K562 (cell line): ENCODE measurements around the gene CLCNKA. TPM values are rescaled to one million over a fixed set of nuclear protein-coding genes. Genes with fewer than 3 reads are reported as not detected.

Experiments used
- HDAC1 ChIP-seq, 2 experiments: fragments of 450-650 bp; IDR thresholded peaks; 2 replicates each; pipeline ENCODE4 v1.6.1; 2016 to 2017; ENCODE audit warnings: inconsistent platforms in 1 of 2, mild to moderate bottlenecking in 1 of 2, moderate library complexity in 1 of 2
- SP1 ChIP-seq: sonication (generic); formaldehyde crosslinking; IDR thresholded peaks from 2 replicates; pipeline ENCODE4 v1.8.1; 2022; ENCODE audit warnings: mild to moderate bottlenecking, missing genetic modification reagents
- YY1 ChIP-seq, 3 experiments: IDR thresholded peaks; 2 replicates each; pipeline ENCODE4 v1.6.1; 2011; ENCODE audit warnings: low read length in 2 of 3, mild to moderate bottlenecking in 2 of 3, moderate library complexity in 2 of 3, borderline replicate concordance in 1 of 3, control low read depth in 1 of 3, low read depth in 1 of 3; ENCODE audit not compliant: insufficient read depth in 3 of 3, insufficient replicate concordance in 2 of 3, control insufficient read depth in 1 of 3, insufficient read length in 1 of 3; ENCODE audit errors: extremely low read depth in 1 of 3
- ZBTB7A ChIP-seq: IDR thresholded peaks from 2 replicates; pipeline ENCODE4 v1.6.1; 2011; ENCODE audit warnings: low read depth, mild to moderate bottlenecking, low read length, moderate library complexity, borderline replicate concordance; ENCODE audit not compliant: control insufficient read depth
- ZSCAN29 ChIP-seq: fragments of 450-650 bp; IDR thresholded peaks from 2 replicates; pipeline ENCODE4 v1.6.1; 2017
- polyA plus RNA-seq, 8 experiments: library from polyadenylated mRNA; depleted of rRNA in 4 of 8; stranded (reverse) in 5 of 8; unstranded in 3 of 8; fragments of >200 nt; fragmentation: Nextera tagmentation in 2 of 8; fragmentation: Illumina TruSeq in 1 of 8; extraction: Ambion mirVana in 2 of 8; extraction: Trizol in 1 of 8; gene quantifications; 2 replicates each; pipeline versions ENCODE4 v1.2.1 to v1.2.3, GENCODE V29; 2011 to 2014; ENCODE audit warnings: inconsistent platforms in 1 of 8, missing spikeins in 1 of 8
- total RNA-seq, 7 experiments: library from RNA; depleted of rRNA in 6 of 7; stranded (reverse); fragments of >200 nt in 6 of 7; fragmentation: Illumina TruSeq in 2 of 7; extraction: Trizol in 2 of 7; gene quantifications; 2 replicates each; pipeline versions ENCODE4 v1.2.1 to v1.2.3, GENCODE V29; 2011 to 2021; ENCODE audit warnings: low replicate concordance in 1 of 7
- TF ChIP-seq, protein P1 (sequence below): fragments of 200-800 bp; sonication (Bioruptor generic); IDR thresholded peaks from 2 replicates; pipeline ENCODE4 v1.6.1; 2017; ENCODE audit warnings: missing genetic modification characterization, missing compliant biosample characterization

Gene CLCNKA
- total and polyA plus RNA-seq, 9 of the 15 experiments (the other 6 are each of a cell fraction or from before 2014, with no cell fraction given): 0.03 to 0.37 (median 0.10) TPM; not detected in 3

DNA sequence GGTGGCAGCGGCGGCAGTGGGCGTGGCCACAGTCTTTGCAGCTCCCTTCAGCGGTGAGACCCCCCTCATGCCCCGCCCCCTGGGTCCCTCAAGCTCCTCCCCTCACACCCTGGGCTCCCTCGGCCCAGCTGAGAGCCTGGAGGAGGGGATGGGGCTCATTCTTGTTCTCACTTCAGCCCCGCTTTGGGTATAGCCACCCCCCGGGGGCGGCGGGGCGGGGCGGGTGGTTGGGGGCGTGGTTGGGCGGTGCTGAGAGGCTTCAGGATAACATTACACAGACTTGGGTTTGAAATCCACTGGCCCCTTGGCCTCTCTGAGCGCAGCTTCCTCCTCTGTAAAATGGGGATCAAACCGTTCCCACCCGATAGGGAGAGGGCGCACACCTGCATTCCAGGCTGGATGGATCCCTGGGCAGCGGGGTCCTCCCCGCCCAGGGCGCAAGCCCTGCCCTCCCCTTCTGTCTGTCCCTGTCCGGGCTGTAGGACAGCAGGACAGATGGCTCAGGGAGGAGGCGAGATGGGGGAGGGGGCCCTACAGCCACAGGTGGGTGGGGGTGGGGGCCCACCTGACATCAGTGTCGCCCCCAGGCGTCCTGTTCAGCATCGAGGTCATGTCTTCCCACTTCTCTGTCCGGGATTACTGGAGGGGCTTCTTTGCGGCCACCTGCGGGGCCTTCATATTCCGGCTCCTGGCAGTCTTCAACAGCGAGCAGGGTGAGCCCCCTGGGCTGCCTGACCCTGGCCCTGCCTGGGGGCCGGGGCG lies 5.1 kb downstream of the CLCNKA start (continued):
- TF ChIP-seq ZBTB7A: peak; percentile 26; the same call in 1 of the 2 replicates
- TF ChIP-seq, protein P1, sequence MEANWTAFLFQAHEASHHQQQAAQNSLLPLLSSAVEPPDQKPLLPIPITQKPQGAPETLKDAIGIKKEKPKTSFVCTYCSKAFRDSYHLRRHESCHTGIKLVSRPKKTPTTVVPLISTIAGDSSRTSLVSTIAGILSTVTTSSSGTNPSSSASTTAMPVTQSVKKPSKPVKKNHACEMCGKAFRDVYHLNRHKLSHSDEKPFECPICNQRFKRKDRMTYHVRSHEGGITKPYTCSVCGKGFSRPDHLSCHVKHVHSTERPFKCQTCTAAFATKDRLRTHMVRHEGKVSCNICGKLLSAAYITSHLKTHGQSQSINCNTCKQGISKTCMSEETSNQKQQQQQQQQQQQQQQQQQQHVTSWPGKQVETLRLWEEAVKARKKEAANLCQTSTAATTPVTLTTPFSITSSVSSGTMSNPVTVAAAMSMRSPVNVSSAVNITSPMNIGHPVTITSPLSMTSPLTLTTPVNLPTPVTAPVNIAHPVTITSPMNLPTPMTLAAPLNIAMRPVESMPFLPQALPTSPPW (CRISPR knock-in tag): peak; percentile 74
- no peak for TF ChIP-seq ZSCAN29
- no peak for TF ChIP-seq HDAC1 (IDR thresholded peaks at IDR 0.05)
- TF ChIP-seq YY1 (IDR thresholded peaks at IDR 0.05; ENCODE audit: borderline replicate concordance in 1 of 3, control insufficient read depth in 1 of 3, extremely low read depth in 1 of 3, insufficient read depth in 3 of 3, insufficient read length in 1 of 3, insufficient replicate concordance in 2 of 3, low read depth in 1 of 3, low read length in 2 of 3): no peak
- TF ChIP-seq SP1 (CRISPR knock-in tag): peak; percentile 61; the same call in 1 of the 2 replicates
